GM19328 (cell line): ENCODE results near the gene BUD13.
"Not testable (repeated sequence)": the region's sequence is repeated elsewhere in the genome, so short reads cannot be mapped to it uniquely, and the experiment has no call there.

ENCODE experiments used
- ATAC-seq: cut with Tn5 transposase; IDR thresholded peaks from one replicate; pipeline ENCODE4 v1.9.1; 2021; ENCODE audit warnings: mild to moderate bottlenecking, moderate library complexity; ENCODE audit not compliant: unreplicated experiment

Gene BUD13

GRCh38 chr11:116772443-116773202, at the start of gene BUD13:
Gene BUD13 (minus strand): TSS chr11:116772987. CDS start chr11:116772964, 23 bp downstream.
- ATAC-seq = peak; percentile 80

GRCh38 chr11:116822575-116822974, 49.8 kb upstream of the BUD13 start:
- ATAC-seq = no peak

GRCh38 chr11:116821050-116821918, 48.5 kb upstream of the BUD13 start:
- no peak for ATAC-seq

GRCh38 chr11:116819049-116819448, 46.3 kb upstream of the BUD13 start:
- no peak for ATAC-seq

- no peak for ATAC-seq
These were observed 41.7 kb upstream of the BUD13 start for GRCh38 chr11:116814502-116814901.

- no peak for ATAC-seq
These were observed 41.1 kb upstream of the BUD13 start for GRCh38 chr11:116813781-116814471.

- no peak for ATAC-seq
These were observed 40.4 kb upstream of the BUD13 start for GRCh38 chr11:116813170-116813569.

GRCh38 chr11:116812109-116812508, 39.3 kb upstream of the BUD13 start:
- no peak for ATAC-seq

- no peak for ATAC-seq
These were observed 38.4 kb upstream of the BUD13 start for GRCh38 chr11:116811194-116811593.

- ATAC-seq = no peak
These were observed 35.7 kb upstream of the BUD13 start for GRCh38 chr11:116808262-116809175.

GRCh38 chr11:116807601-116808261, 34.9 kb upstream of the BUD13 start:
- no peak for ATAC-seq

- no peak for ATAC-seq
These were observed 31.2 kb upstream of the BUD13 start for GRCh38 chr11:116804001-116804400.

GRCh38 chr11:116801662-116802061, 28.9 kb upstream of the BUD13 start:
- ATAC-seq = not testable (repeated sequence)

GRCh38 chr11:116800610-116801009, 27.8 kb upstream of the BUD13 start:
- no peak for ATAC-seq

GRCh38 chr11:116798368-116798767, 25.6 kb upstream of the BUD13 start:
- ATAC-seq = no peak

GRCh38 chr11:116797816-116798215, 25.0 kb upstream of the BUD13 start:
- no peak for ATAC-seq

- no peak for ATAC-seq
These were observed 23.8 kb upstream of the BUD13 start for GRCh38 chr11:116796548-116796947.

- ATAC-seq = no peak
These were observed 22.1 kb upstream of the BUD13 start for GRCh38 chr11:116794851-116795250.

- no peak for ATAC-seq
These were observed 20.9 kb upstream of the BUD13 start for GRCh38 chr11:116793772-116794097.
